Mesendoderm (in vitro differentiated cells): ENCODE measurements around the gene WIPF3.

Experiments used
- DNase-seq: peaks from one replicate; pipeline ENCODE4 v3.0.0; 2013
- H2AK5ac ChIP-seq: 2 replicates; pipeline ENCODE4 v1.6.1; 2013; ENCODE audit warnings: low read length, inconsistent platforms
- H2BK120ac ChIP-seq: 2 replicates; pipeline ENCODE4 v1.6.1; 2013; ENCODE audit warnings: low read depth, mild to moderate bottlenecking, low read length, moderate library complexity, mixed read lengths
- H2BK15ac ChIP-seq: replicated peaks from 2 replicates; pipeline ENCODE4 v1.6.1; 2013; ENCODE audit warnings: low read depth, mild to moderate bottlenecking, moderate library complexity
- H2BK5ac ChIP-seq: 2 replicates; pipeline ENCODE4 v1.6.1; 2013; ENCODE audit warnings: low read length, inconsistent platforms
- H3K18ac ChIP-seq: 2 replicates; pipeline ENCODE4 v1.6.1; 2013; ENCODE audit warnings: mild to moderate bottlenecking, low read length, mixed read lengths
- H3K23ac ChIP-seq: one replicate; pipeline ENCODE4 v1.6.1; 2013; ENCODE audit warnings: low read length
- H3K27ac ChIP-seq: 2 replicates; pipeline ENCODE4 v1.5.1; 2013; ENCODE audit warnings: low read depth, mild to moderate bottlenecking, inconsistent platforms, low read length, moderate library complexity
- H3K27me3 ChIP-seq: 2 replicates; pipeline ENCODE4 v1.6.1; 2013; ENCODE audit warnings: low read length, control low read depth, mild to moderate bottlenecking, inconsistent platforms; ENCODE audit not compliant: insufficient read depth, poor library complexity
- H3K36me3 ChIP-seq: 2 replicates; pipeline ENCODE4 v1.6.1; 2013; ENCODE audit warnings: low read length, inconsistent platforms; ENCODE audit not compliant: control insufficient read depth, insufficient read depth
- H3K4ac ChIP-seq: one replicate; pipeline ENCODE4 v1.6.1; 2013; ENCODE audit warnings: low read depth, mild to moderate bottlenecking, low read length, moderate library complexity
- H3K4me1 ChIP-seq: 2 replicates; pipeline ENCODE4 v1.6.1; 2013; ENCODE audit warnings: low read depth, low read length, inconsistent platforms; ENCODE audit not compliant: control insufficient read depth
- H3K4me2 ChIP-seq: 2 replicates; pipeline ENCODE4 v1.6.1; 2013; ENCODE audit warnings: low read length
- H3K4me3 ChIP-seq: 2 replicates; pipeline ENCODE4 v1.5.1; 2013; ENCODE audit warnings: mild to moderate bottlenecking, low read length
- H3K56ac ChIP-seq: one replicate; pipeline ENCODE4 v1.6.1; 2013; ENCODE audit warnings: low read length
- H3K79me1 ChIP-seq: 2 replicates; pipeline ENCODE4 v1.6.1; 2013; ENCODE audit warnings: low read length, inconsistent platforms
- H3K79me2 ChIP-seq: 2 replicates; pipeline ENCODE4 v1.6.1; 2013; ENCODE audit warnings: mild to moderate bottlenecking, low read length; ENCODE audit not compliant: control insufficient read depth, insufficient read depth
- H3K9ac ChIP-seq: 2 replicates; pipeline ENCODE4 v1.6.1; 2013; ENCODE audit warnings: low read length, inconsistent platforms
- H4K5ac ChIP-seq: one replicate; pipeline ENCODE4 v1.6.1; 2013; ENCODE audit warnings: low read length
- H4K8ac ChIP-seq: one replicate; pipeline ENCODE4 v1.6.1; 2013; ENCODE audit warnings: low read depth, mild to moderate bottlenecking, control low read depth, low read length, moderate library complexity
- WGBS: extraction: QIAGEN DNeasy Blood & Tissue Kit; methylation state at CpG from one replicate; pipeline ENCODE4 v1.1.7; 2013; ENCODE audit warnings: low lambda C conversion rate, missing lambda C conversion rate; ENCODE audit not compliant: insufficient coverage; ENCODE audit errors: extremely low coverage; 5-methylcytosine and 5-hydroxymethylcytosine counted together

WIPF3 gene

GRCh38 chr7:29924684-29925083 lies 118.4 kb downstream of the WIPF3 start:
- H3K27me3 ChIP-seq: no peaks in the 10 kb centered on the region
- H3K36me3 ChIP-seq: peaks cover 11% of the 10 kb centered on the region
- H3K79me2 ChIP-seq: no peaks in the 10 kb centered on the region
- H3K9ac ChIP-seq: no peak overlapping the region
- no peak overlapping the region for H3K4ac ChIP-seq
- H3K56ac ChIP-seq: no peak overlapping the region
- H4K5ac ChIP-seq: no peak overlapping the region
- no peak overlapping the region for H3K4me2 ChIP-seq
- no peak overlapping the region for H4K8ac ChIP-seq
- H2BK15ac ChIP-seq: no peak overlapping the region
- H3K18ac ChIP-seq: no peak overlapping the region
- H3K4me3 ChIP-seq: no peak overlapping the region
- WGBS: no CpG with 5 or more reads among the region's 2 CpGs
- no peak overlapping the region for H3K27ac ChIP-seq
- no peak for DNase-seq
- no peak overlapping the region for H3K23ac ChIP-seq
- H3K4me1 ChIP-seq: no peaks in the 10 kb centered on the region
- H3K79me1 ChIP-seq: no peaks in the 10 kb centered on the region
- no peak overlapping the region for H2BK5ac ChIP-seq
- no peak overlapping the region for H2AK5ac ChIP-seq
- H2BK120ac ChIP-seq: no peak overlapping the region

DNA sequence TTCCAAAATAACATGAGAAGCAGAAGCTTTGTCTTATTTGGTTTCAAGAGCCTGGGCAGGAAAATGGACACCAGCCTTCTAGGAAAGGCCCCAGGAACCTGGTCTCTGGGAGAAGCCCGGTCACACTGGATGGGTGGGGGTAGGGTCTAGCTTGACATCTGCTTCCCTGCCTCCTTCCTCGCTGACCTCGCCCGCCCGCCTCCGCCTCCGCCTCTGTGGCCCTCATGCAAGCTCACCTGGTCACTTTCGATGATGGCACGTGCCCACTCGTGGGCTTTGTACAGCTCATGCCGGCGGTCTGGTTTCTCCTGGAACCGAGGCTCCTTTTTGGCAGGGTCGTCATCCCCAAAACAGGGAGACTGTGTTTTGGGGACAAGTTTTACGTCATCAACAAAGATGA lies 119.9 kb downstream of the WIPF3 start:
- Histone ChIP-seq H3K9ac (no peak overlapping the region), H3K4ac (no peak overlapping the region), H4K5ac (no peak overlapping the region), H3K4me3 (no peak overlapping the region), H3K4me1 (no peaks in the 10 kb centered on the region), H3K18ac (no peak overlapping the region), H3K27me3 (no peaks in the 10 kb centered on the region), H2BK5ac (no peak overlapping the region), H3K27ac (no peak overlapping the region), H3K36me3 (peaks cover 10% of the 10 kb centered on the region), H2BK120ac (no peak overlapping the region), H2AK5ac (no peak overlapping the region), H4K8ac (no peak overlapping the region), H3K23ac (no peak overlapping the region), H3K4me2 (no peak overlapping the region), H3K56ac (no peak overlapping the region), H3K79me1 (no peaks in the 10 kb centered on the region), H2BK15ac (no peak overlapping the region), H3K79me2 (no peaks in the 10 kb centered on the region)
- DNase-seq: no peak
- no CpG with 5 or more reads among the region's 15 CpGs for WGBS

DNA sequence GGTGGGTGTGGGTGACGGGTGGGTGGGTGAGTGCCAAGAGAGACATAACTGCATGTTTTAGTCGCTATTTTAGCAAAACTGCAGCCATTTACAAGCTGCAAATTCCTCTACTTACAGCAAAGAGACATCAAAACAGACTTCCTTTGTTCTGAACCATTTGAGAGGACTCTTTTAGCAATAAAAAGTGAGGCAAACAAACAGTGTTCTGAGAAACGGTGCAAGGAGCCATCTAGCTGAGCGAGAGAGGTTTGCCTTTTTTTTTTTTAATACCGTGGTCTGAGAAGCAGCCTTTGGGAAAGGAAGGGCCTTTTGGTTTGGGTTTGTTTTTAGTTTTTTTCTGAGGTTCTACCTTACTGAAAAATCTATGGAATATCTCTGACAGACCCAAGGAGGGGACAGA lies 120.4 kb downstream of the WIPF3 start:
- Histone ChIP-seq H3K4me3 (no peak overlapping the region), H3K27ac (no peak overlapping the region), H3K56ac (no peak overlapping the region), H2BK15ac (no peak overlapping the region), H3K18ac (no peak overlapping the region), H3K4me1 (no peaks in the 10 kb centered on the region), H3K36me3 (peaks cover 10% of the 10 kb centered on the region), H3K27me3 (no peaks in the 10 kb centered on the region), H3K79me2 (no peaks in the 10 kb centered on the region), H4K5ac (no peak overlapping the region), H3K79me1 (no peaks in the 10 kb centered on the region), H3K23ac (no peak overlapping the region), H4K8ac (no peak overlapping the region), H3K9ac (no peak overlapping the region), H2BK5ac (no peak overlapping the region), H2AK5ac (no peak overlapping the region), H3K4me2 (no peak overlapping the region), H3K4ac (no peak overlapping the region), H2BK120ac (no peak overlapping the region)
- DNase-seq: no peak
- WGBS: no CpG with 5 or more reads among the region's 5 CpGs

DNA sequence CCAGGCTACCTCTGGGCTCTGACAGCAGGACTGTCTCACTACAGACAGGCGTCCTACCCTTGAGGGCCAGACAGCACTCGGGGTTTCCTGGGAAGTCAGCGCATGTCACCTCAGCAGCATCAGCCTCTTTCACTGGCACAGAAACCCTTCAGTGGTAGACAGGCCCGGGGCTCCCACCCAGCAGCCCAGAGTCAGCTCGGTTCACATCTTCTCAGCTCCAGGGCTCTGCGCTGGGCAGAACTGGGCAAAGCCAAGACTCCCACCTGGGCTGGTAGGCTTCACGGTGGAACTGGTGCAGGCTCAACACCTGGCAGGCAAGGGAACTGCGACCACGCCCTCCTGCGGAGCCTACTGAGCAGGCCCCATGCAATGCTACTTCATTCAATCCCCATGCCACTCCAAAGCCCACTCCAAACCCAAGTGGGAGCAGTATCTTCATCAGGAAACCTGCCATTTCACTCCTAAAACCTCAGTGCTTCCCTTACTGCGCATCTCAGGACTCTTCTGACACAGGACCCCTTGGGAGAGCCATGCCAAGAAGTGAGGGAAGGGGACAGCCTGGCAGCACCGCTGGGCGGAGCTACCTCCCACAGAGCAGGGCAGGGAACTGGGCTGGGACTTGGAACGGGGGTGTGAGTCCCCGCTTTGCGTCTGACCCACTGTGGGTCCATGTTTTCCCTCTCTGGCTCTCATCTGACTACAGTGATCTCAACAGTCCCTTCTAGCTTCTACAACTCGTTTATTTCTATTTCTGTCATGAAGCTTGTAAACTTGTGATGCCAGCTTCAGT lies 122.9 kb downstream of the WIPF3 start:
- Histone ChIP-seq H3K4me1 (no peaks in the 10 kb centered on the region), H3K18ac (no peak overlapping the region), H3K56ac (no peak overlapping the region), H4K5ac (no peak overlapping the region), H2BK5ac (no peak overlapping the region), H3K4ac (no peak overlapping the region), H4K8ac (no peak overlapping the region), H3K79me2 (no peaks in the 10 kb centered on the region), H3K27ac (no peak overlapping the region), H3K9ac (no peak overlapping the region), H2BK120ac (no peak overlapping the region), H2AK5ac (no peak overlapping the region), H3K27me3 (no peaks in the 10 kb centered on the region), H3K23ac (no peak overlapping the region), H3K79me1 (no peaks in the 10 kb centered on the region), H3K36me3 (peaks cover 3% of the 10 kb centered on the region), H3K4me3 (no peak overlapping the region), H2BK15ac (no peak overlapping the region), H3K4me2 (no peak overlapping the region)
- WGBS: no CpG with 5 or more reads among the region's 17 CpGs
- no peak for DNase-seq

GRCh38 chr7:29935111-29935510 lies 128.8 kb downstream of the WIPF3 start:
- Histone ChIP-seq H3K79me1 (no peaks in the 10 kb centered on the region), H3K4ac (no peak overlapping the region), H3K27ac (no peak overlapping the region), H3K79me2 (no peaks in the 10 kb centered on the region), H4K5ac (no peak overlapping the region), H3K23ac (no peak overlapping the region), H2BK5ac (no peak overlapping the region), H3K4me3 (no peak overlapping the region), H3K27me3 (no peaks in the 10 kb centered on the region), H3K56ac (no peak overlapping the region), H2AK5ac (no peak overlapping the region), H2BK15ac (no peak overlapping the region), H3K18ac (no peak overlapping the region), H3K9ac (no peak overlapping the region), H3K4me2 (no peak overlapping the region), H4K8ac (no peak overlapping the region), H3K4me1 (no peaks in the 10 kb centered on the region), H2BK120ac (no peak overlapping the region), H3K36me3 (peaks cover 10% of the 10 kb centered on the region)
- no peak for DNase-seq
- no CpG with 5 or more reads among the region's 2 CpGs for WGBS

DNA sequence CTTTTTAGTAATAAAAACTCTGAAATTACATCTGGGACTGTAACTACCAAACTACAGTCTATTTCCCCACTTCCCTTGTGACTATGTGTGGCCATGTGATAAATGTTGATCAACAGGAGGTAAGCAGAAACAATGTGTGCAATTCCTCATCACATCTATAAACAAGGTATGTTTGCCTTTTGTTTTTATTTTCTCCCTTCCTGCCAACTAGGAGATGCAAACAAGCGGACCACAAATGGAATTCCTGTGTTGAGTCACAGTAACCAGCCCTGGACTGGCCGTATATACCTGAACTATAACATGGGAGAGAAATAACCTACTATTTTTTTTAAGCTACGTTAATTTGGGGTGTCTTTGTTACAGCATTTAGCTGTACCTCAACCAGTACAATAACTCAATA lies 130.8 kb downstream of the WIPF3 start:
- no peak overlapping the region for H2BK15ac ChIP-seq
- no peaks in the 10 kb centered on the region for H3K27me3 ChIP-seq
- H3K4ac ChIP-seq: no peak overlapping the region
- no peak overlapping the region for H4K5ac ChIP-seq
- no peak overlapping the region for H4K8ac ChIP-seq
- H3K18ac ChIP-seq: no peak overlapping the region
- no peaks in the 10 kb centered on the region for H3K79me2 ChIP-seq
- H3K56ac ChIP-seq: no peak overlapping the region
- no peak overlapping the region for H2BK120ac ChIP-seq
- H2BK5ac ChIP-seq: no peak overlapping the region
- H3K23ac ChIP-seq: no peak overlapping the region
- no peak overlapping the region for H3K9ac ChIP-seq
- H3K27ac ChIP-seq: no peak overlapping the region
- no peak for DNase-seq
- no peak overlapping the region for H3K4me3 ChIP-seq
- no peaks in the 10 kb centered on the region for H3K4me1 ChIP-seq
- no CpG with 5 or more reads among the region's 3 CpGs for WGBS
- H3K79me1 ChIP-seq: no peaks in the 10 kb centered on the region
- H3K36me3 ChIP-seq: peaks cover 13% of the 10 kb centered on the region
- H3K4me2 ChIP-seq: no peak overlapping the region
- H2AK5ac ChIP-seq: no peak overlapping the region
